Measurements from ENCODE around the gene AGPAT2.

Gene AGPAT2

GRCh38 chr9:136672431-136673087, 14.7 kb downstream of the AGPAT2 start:
- no peak for DNase-seq (ENCODE audit: low read depth, low spot score)
- Histone ChIP-seq H3K36me3 (ENCODE audit: control insufficient read depth, insufficient read depth, low read length) (no peaks in the 10 kb centered on the region; the same call in 1 of the 2 replicates), H3K27ac (ENCODE audit: low read length) (no peak overlapping the region), H3K9me3 (ENCODE audit: control insufficient read depth, insufficient read depth, low read length) (no peaks in the 10 kb centered on the region), H3K4me3 (ENCODE audit: low read length) (no peak overlapping the region), H3K27me3 (ENCODE audit: control insufficient read depth, insufficient read depth, low read length) (no peaks in the 10 kb centered on the region), H3K4me1 (ENCODE audit: control insufficient read depth, insufficient read depth, low read length) (no peaks in the 10 kb centered on the region)
- WGBS (ENCODE audit: insufficient coverage, insufficient read length): no CpG with 5 or more reads among the region's 14 CpGs

GRCh38 chr9:136671646-136672430, 15.4 kb downstream of the AGPAT2 start:
- Histone ChIP-seq H3K4me3 (ENCODE audit: low read length) (no peak overlapping the region), H3K9me3 (ENCODE audit: control insufficient read depth, insufficient read depth, low read length) (no peaks in the 10 kb centered on the region), H3K4me1 (ENCODE audit: control insufficient read depth, insufficient read depth, low read length) (peaks cover 1% of the 10 kb centered on the region; the same call in 1 of the 2 replicates), H3K36me3 (ENCODE audit: control insufficient read depth, insufficient read depth, low read length) (no peaks in the 10 kb centered on the region; the same call in 1 of the 2 replicates), H3K27ac (ENCODE audit: low read length) (no peak overlapping the region), H3K27me3 (ENCODE audit: control insufficient read depth, insufficient read depth, low read length) (no peaks in the 10 kb centered on the region)
- WGBS (ENCODE audit: insufficient coverage, insufficient read length): no CpG with 5 or more reads among the region's 27 CpGs
- no peak for DNase-seq (ENCODE audit: low read depth, low spot score)

DNA sequence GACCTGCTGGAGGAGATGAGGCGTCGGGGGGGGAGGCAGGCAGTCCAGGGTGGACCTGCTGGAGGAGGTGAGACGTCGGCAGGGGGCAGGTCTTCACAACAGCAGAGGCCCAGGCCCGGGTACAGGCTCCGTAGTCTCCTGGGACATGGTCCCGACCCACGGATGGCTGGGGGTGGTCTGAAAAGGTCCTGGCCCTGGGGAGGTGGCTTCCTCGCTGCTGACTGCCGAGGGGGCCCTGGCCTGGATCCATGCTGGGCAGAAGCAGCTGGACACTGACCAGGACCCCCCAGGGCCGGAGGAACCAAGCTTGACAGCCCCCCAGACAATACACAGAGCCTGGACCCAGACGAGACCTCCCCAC, 16.0 kb downstream of the AGPAT2 start:
- H3K27ac ChIP-seq (ENCODE audit: low read length): no peak overlapping the region
- H3K36me3 ChIP-seq (ENCODE audit: control insufficient read depth, insufficient read depth, low read length): no peaks in the 10 kb centered on the region; the same call in 1 of the 2 replicates
- no peaks in the 10 kb centered on the region for H3K9me3 ChIP-seq (ENCODE audit: control insufficient read depth, insufficient read depth, low read length)
- H3K4me1 ChIP-seq (ENCODE audit: control insufficient read depth, insufficient read depth, low read length): peaks cover 2% of the 10 kb centered on the region; the same call in 1 of the 2 replicates
- no CpG with 5 or more reads among the region's 12 CpGs for WGBS (ENCODE audit: insufficient coverage, insufficient read length)
- no peaks in the 10 kb centered on the region for H3K27me3 ChIP-seq (ENCODE audit: control insufficient read depth, insufficient read depth, low read length)
- no peak overlapping the region for H3K4me3 ChIP-seq (ENCODE audit: low read length)
- no peak for DNase-seq (ENCODE audit: low read depth, low spot score)

DNA sequence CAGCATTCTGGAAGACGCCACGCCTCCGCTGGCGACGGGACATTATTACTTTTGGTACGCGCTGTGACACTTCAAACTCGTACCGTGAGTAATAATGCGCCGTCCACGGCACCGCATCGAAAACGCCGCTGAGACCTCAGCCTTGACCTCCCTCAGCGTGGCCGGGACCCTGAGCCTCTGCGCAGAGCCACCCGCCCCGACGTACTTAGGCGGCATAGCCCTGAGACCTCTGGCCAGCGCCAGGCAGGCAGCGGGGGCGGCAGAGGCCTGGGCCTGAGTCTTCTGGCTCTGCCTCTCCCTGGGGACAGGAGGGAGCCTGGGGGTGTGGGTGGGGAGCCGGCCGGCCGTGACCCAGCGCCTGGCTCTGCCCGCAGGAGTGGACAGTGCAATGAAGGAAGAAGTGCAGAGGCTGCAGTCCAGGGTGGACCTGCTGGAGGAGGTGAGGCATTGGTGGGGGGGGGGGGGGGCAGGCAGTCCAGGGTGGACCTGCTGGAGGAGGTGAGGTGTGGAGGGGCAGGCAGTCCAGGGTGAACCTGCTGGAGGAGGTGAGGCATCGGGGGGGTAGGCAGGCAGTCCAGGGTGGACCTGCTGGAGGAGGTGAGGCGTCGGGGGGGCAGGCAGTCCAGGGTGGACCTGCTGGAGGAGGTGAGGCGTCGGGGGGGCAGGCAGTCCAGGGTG, 16.5 kb downstream of the AGPAT2 start:
- Histone ChIP-seq H3K27ac (ENCODE audit: low read length) (no peak overlapping the region), H3K36me3 (ENCODE audit: control insufficient read depth, insufficient read depth, low read length) (no peaks in the 10 kb centered on the region; the same call in 1 of the 2 replicates), H3K9me3 (ENCODE audit: control insufficient read depth, insufficient read depth, low read length) (no peaks in the 10 kb centered on the region), H3K27me3 (ENCODE audit: control insufficient read depth, insufficient read depth, low read length) (no peaks in the 10 kb centered on the region), H3K4me1 (ENCODE audit: control insufficient read depth, insufficient read depth, low read length) (peaks cover 2% of the 10 kb centered on the region; the same call in 1 of the 2 replicates), H3K4me3 (ENCODE audit: low read length) (no peak overlapping the region)
- no CpG with 5 or more reads among the region's 36 CpGs for WGBS (ENCODE audit: insufficient coverage, insufficient read length)
- no peak for DNase-seq (ENCODE audit: low read depth, low spot score)

DNA sequence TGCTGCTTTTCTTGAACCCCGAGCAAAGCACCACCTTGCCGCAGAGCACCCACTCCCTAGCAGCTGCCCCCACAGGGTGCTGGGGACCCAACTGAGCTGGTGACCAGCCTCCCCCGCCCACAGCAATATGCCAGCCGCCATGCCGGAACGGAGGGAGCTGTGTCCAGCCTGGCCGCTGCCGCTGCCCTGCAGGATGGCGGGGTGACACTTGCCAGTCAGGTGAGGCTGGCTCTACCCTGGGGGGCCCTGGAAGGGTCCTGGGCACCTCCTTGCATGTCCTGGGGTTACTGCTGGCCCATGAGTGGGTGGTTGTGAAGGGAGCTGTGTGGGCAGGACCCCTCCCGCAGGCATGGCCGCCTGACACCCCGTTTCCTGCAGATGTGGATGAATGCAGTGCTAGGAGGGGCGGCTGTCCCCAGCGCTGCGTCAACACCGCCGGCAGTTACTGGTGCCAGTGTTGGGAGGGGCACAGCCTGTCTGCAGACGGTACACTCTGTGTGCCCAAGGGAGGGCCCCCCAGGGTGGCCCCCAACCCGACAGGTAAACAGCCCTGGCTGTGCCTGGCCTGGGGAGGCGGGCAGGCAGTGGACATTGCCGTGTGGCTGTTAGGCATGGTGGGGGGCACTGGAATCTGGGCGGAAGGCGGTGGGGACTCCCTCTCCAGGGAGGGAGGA, 17.3 kb downstream of the AGPAT2 start:
- no peak for DNase-seq (ENCODE audit: low read depth, low spot score)
- Histone ChIP-seq H3K4me3 (ENCODE audit: low read length) (no peak overlapping the region), H3K27ac (ENCODE audit: low read length) (no peak overlapping the region), H3K36me3 (ENCODE audit: control insufficient read depth, insufficient read depth, low read length) (no peaks in the 10 kb centered on the region; the same call in 1 of the 2 replicates), H3K9me3 (ENCODE audit: control insufficient read depth, insufficient read depth, low read length) (no peaks in the 10 kb centered on the region), H3K4me1 (ENCODE audit: control insufficient read depth, insufficient read depth, low read length) (peaks cover 2% of the 10 kb centered on the region; the same call in 1 of the 2 replicates), H3K27me3 (ENCODE audit: control insufficient read depth, insufficient read depth, low read length) (no peaks in the 10 kb centered on the region)
- no CpG with 5 or more reads among the region's 23 CpGs for WGBS (ENCODE audit: insufficient coverage, insufficient read length)

- Histone ChIP-seq H3K4me3 (ENCODE audit: low read length) (no peak overlapping the region), H3K36me3 (ENCODE audit: control insufficient read depth, insufficient read depth, low read length) (no peaks in the 10 kb centered on the region; the same call in 1 of the 2 replicates), H3K27ac (ENCODE audit: low read length) (no peak overlapping the region), H3K4me1 (ENCODE audit: control insufficient read depth, insufficient read depth, low read length) (peaks cover 2% of the 10 kb centered on the region; the same call in 1 of the 2 replicates), H3K27me3 (ENCODE audit: control insufficient read depth, insufficient read depth, low read length) (no peaks in the 10 kb centered on the region), H3K9me3 (ENCODE audit: control insufficient read depth, insufficient read depth, low read length) (no peaks in the 10 kb centered on the region)
- no CpG with 5 or more reads among the region's 23 CpGs for whole genome bisulfite sequencing (ENCODE audit: insufficient coverage, insufficient read length)
- no peak for DNase-seq (ENCODE audit: low read depth, low spot score)
These were observed 18.1 kb downstream of the AGPAT2 start for GRCh38 chr9:136668983-136669790.

GRCh38 chr9:136667940-136668760, 19.1 kb downstream of the AGPAT2 start:
- DNase-seq (ENCODE audit: low read depth, low spot score): no peak
- no peaks in the 10 kb centered on the region for H3K9me3 ChIP-seq (ENCODE audit: control insufficient read depth, insufficient read depth, low read length)
- H3K27me3 ChIP-seq (ENCODE audit: control insufficient read depth, insufficient read depth, low read length): no peaks in the 10 kb centered on the region
- no peak overlapping the region for H3K4me3 ChIP-seq (ENCODE audit: low read length)
- no CpG with 5 or more reads among the region's 40 CpGs for WGBS (ENCODE audit: insufficient coverage, insufficient read length)
- peaks cover 2% of the 10 kb centered on the region; the same call in 1 of the 2 replicates for H3K4me1 ChIP-seq (ENCODE audit: control insufficient read depth, insufficient read depth, low read length)
- no peak overlapping the region for H3K27ac ChIP-seq (ENCODE audit: low read length)
- H3K36me3 ChIP-seq (ENCODE audit: control insufficient read depth, insufficient read depth, low read length): no peaks in the 10 kb centered on the region; the same call in 1 of the 2 replicates

GRCh38 chr9:136667214-136667939, 19.9 kb downstream of the AGPAT2 start:
- no peaks in the 10 kb centered on the region for H3K36me3 ChIP-seq (ENCODE audit: control insufficient read depth, insufficient read depth, low read length)
- no peak overlapping the region for H3K4me3 ChIP-seq (ENCODE audit: low read length)
- DNase-seq (ENCODE audit: low read depth, low spot score): no peak
- no peaks in the 10 kb centered on the region for H3K9me3 ChIP-seq (ENCODE audit: control insufficient read depth, insufficient read depth, low read length)
- H3K27me3 ChIP-seq (ENCODE audit: control insufficient read depth, insufficient read depth, low read length): no peaks in the 10 kb centered on the region
- no CpG with 5 or more reads among the region's 21 CpGs for WGBS (ENCODE audit: insufficient coverage, insufficient read length)
- H3K4me1 ChIP-seq (ENCODE audit: control insufficient read depth, insufficient read depth, low read length): peaks cover 2% of the 10 kb centered on the region; the same call in 1 of the 2 replicates
- no peak overlapping the region for H3K27ac ChIP-seq (ENCODE audit: low read length)

Measured in iPS DF 6.9 (cell line).